Superior temporal gyrus (tissue), 1 donor: ENCODE data around the gene SPRR2D.
"Not testable (repeated sequence)": the region's sequence is repeated elsewhere in the genome, so short reads cannot be mapped to it uniquely, and the experiment has no call there.

Source experiments
- DNase-seq: peaks from one replicate; pipeline ENCODE4 v3.0.0-alpha.2; 2016; ENCODE audit errors: extremely low spot score

Gene SPRR2D

GRCh38 chr1:153040950-153041631, at the start of gene SPRR2D:
Gene SPRR2D, minus strand, starts transcription at chr1:153041120. Its CDS starts 774 bp downstream, at chr1:153040346.
- no peak for DNase-seq

GRCh38 chr1:153087652-153088051, 46.7 kb upstream of the SPRR2D start:
- no peak for DNase-seq

- DNase-seq, result no peak
Observed at GRCh38 chr1:153081736-153082135, 40.8 kb upstream of the SPRR2D start.

GRCh38 chr1:153072806-153073726, 32.1 kb upstream of the SPRR2D start:
- DNase-seq, result no peak

- no peak for DNase-seq
Observed at GRCh38 chr1:153071511-153071910, 30.6 kb upstream of the SPRR2D start, which contains the start of gene SPRR2B. Gene SPRR2B, minus strand, starts transcription at chr1:153071611. Its CDS starts 772 bp downstream, at chr1:153070839.

- no peak for DNase-seq
Observed at GRCh38 chr1:153070243-153070642, 29.3 kb upstream of the SPRR2D start.

- DNase-seq, result no peak
Observed at GRCh38 chr1:153058826-153059784, 18.2 kb upstream of the SPRR2D start.

GRCh38 chr1:153058154-153058553, 17.2 kb upstream of the SPRR2D start:
- no peak for DNase-seq

- DNase-seq, result no peak
Observed at GRCh38 chr1:153057375-153057774, 16.5 kb upstream of the SPRR2D start, which contains the start of gene SPRR2A. Gene SPRR2A, minus strand, starts transcription at chr1:153057512. Its CDS starts 777 bp downstream, at chr1:153056735.

GRCh38 chr1:153056111-153056510, 15.2 kb upstream of the SPRR2D start:
- not testable (repeated sequence) for DNase-seq

- DNase-seq, result no peak
Observed at GRCh38 chr1:153049211-153049610, 8.3 kb upstream of the SPRR2D start.

GRCh38 chr1:153035211-153035610, 5.7 kb downstream of the SPRR2D start:
- DNase-seq, result no peak

- peak; percentile 16 for DNase-seq
Observed at GRCh38 chr1:153032677-153033308, 8.1 kb downstream of the SPRR2D start.

- no peak for DNase-seq
Observed at GRCh38 chr1:153032073-153032472, 8.8 kb downstream of the SPRR2D start.

- DNase-seq, result no peak
Observed at GRCh38 chr1:153030895-153031294, 10.0 kb downstream of the SPRR2D start, which contains the start of gene SPRR1B. Gene SPRR1B, plus strand, starts transcription at chr1:153031203. Its CDS starts 1,143 bp downstream, at chr1:153032346.

- no peak for DNase-seq
Observed at GRCh38 chr1:153028766-153029165, 12.2 kb downstream of the SPRR2D start.

GRCh38 chr1:153025797-153026196, 15.1 kb downstream of the SPRR2D start:
- DNase-seq, result no peak

- DNase-seq, result no peak
Observed at GRCh38 chr1:153024413-153024812, 16.5 kb downstream of the SPRR2D start.

GRCh38 chr1:153023109-153023508, 17.8 kb downstream of the SPRR2D start:
- DNase-seq, result no peak

GRCh38 chr1:153022340-153022739, 18.6 kb downstream of the SPRR2D start:
- DNase-seq, result not testable (repeated sequence)

GRCh38 chr1:153021829-153022228, 19.1 kb downstream of the SPRR2D start:
- DNase-seq, result not testable (repeated sequence)
